Occipital lobe (tissue), 1 donor: ENCODE data around the gene MAPK11. TPM values are rescaled to one million over a fixed set of nuclear protein-coding genes. Genes with fewer than 3 reads are reported as not detected.

Experiments
- total RNA-seq: library from RNA; depleted of rRNA; stranded (reverse); fragments of >200 nt; gene quantifications from one replicate; pipeline ENCODE4 v1.2.3, GENCODE V29; 2014

The MAPK11 gene
- total RNA-seq, 1 donor from 2014 or later = 21.8 TPM

Other genes starting within 250 kb of the MAPK11 start
- gene TTLL8, start 212.1 kb downstream of the MAPK11 start, total RNA-seq = not detected
- 32.6 TPM for gene MLC1, start 185.0 kb downstream of the MAPK11 start, total RNA-seq
- gene MOV10L1, start 180.4 kb downstream of the MAPK11 start, total RNA-seq = 0.78 TPM
- 3.1 TPM for gene PANX2, start 99.6 kb downstream of the MAPK11 start, total RNA-seq
- 3.0 TPM for gene TRABD, start 84.5 kb downstream of the MAPK11 start, total RNA-seq
- 7.8 TPM for gene SELENOO, start 69.4 kb downstream of the MAPK11 start, total RNA-seq
- gene TUBGCP6, start 25.4 kb downstream of the MAPK11 start, total RNA-seq = 34.0 TPM
- gene HDAC10, start 19.1 kb downstream of the MAPK11 start, total RNA-seq = 19.8 TPM
- 11.4 TPM for gene MAPK12, start 8.7 kb downstream of the MAPK11 start, total RNA-seq
- 46.0 TPM for gene PLXNB2, start 37.3 kb upstream of the MAPK11 start, total RNA-seq
- gene DENND6B, start 56.6 kb upstream of the MAPK11 start, total RNA-seq = 16.5 TPM
- 71.7 TPM for gene PPP6R2, start 72.9 kb upstream of the MAPK11 start, total RNA-seq
- gene SBF1, start 204.7 kb upstream of the MAPK11 start, total RNA-seq = 97.0 TPM
- gene ADM2, start 211.2 kb upstream of the MAPK11 start, total RNA-seq = not detected
- gene MIOX, start 216.5 kb upstream of the MAPK11 start, total RNA-seq = not detected
- gene LMF2, start 237.3 kb upstream of the MAPK11 start, total RNA-seq = 9.8 TPM
- gene NCAPH2, start 237.8 kb upstream of the MAPK11 start, total RNA-seq = 46.9 TPM